ENCODE results near the gene MARVELD1.
A peak's percentile ranks its signal among the peaks of the same experiment; 100 is the strongest.

MARVELD1 gene

GRCh38 chr10:97759158-97759887 is 45.8 kb downstream of the MARVELD1 start:
- peak; percentile 35 to 69 for ATAC-seq

DNA sequence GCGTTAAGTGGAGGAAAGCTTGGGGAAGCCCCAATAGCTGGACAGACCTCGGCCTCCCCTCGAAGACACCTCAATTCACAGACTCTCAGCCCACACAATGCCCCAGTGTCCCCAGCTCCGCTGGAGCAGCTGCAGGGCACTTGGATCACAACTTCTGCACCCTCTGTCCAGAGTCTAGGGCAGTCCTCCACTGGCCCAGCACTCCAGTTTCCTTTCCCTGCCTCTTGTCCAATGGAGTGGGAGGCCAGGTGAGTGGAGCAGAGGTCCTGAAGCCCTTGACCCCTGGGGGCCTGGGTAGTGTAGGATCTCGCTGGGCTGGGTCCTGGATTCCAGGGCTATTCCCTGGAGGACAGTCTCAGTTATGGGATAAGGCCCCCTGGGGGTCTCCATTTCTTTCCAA is 46.4 kb downstream of the MARVELD1 start:
- no peak for ATAC-seq

DNA sequence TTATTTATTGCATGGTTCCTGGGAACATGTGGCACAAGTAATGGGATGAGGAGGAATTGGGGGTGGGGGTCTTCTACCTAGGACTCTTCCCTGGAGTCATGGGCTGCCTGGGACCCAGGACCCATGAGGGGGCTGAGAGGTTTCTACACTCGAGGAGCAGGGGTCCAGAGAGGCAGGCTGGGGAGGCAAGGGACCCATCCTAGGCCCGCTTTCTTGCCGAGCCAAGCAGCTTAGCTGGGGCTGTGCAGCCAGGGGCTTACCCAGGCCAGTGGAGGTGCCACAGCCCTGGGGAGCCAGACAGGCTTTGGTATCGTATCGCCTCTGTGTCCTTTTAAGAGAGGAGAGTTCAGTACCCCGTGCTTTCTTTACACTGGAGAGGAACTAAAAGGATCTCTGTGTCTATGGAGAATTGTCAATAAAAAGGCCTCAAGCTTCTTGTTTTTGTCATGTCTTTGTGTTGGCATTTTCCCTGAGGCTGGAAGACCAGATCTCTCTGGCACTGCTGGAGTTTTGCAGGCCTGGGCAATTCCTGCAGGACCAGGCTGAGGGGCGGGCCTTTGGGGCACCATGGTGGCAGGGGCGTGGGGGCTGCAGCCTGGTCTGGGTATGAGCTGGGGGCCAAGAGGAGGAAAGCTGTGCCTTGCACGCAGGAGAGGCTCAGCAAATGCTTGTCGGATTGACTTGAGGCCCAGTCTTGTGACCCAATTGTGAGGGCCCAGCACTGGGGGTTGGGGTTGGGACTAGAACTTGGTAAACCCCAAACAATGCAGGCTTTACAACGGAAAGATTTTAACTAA is 47.1 kb downstream of the MARVELD1 start:
- ATAC-seq, result no peak

DNA sequence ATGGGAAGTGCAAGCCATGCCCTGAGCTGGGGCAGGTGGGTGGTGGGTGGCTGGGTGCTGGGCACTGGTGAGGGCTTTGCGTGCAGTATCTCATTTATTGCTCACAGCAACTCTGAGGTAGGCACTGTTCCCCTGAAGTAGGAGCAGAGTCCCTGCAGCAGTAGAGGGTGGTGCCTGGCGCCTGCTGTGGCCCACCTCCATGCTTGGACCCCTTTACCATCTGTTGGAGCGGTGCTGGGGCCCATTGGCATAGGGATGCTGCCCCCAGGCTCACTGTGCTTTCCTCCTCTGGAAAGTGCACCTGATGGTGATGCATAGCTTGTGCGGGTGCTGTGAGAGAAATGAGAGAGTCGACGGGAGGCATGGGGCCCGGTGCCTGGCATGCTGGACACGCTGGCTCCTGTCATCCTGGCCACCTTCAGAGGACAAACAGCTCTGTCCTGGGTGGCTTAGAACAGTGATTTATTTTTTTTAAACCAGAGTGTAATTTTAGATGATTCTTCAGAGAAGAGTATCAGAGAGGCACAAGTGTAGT is 47.9 kb downstream of the MARVELD1 start:
- ATAC-seq, result no peak

DNA sequence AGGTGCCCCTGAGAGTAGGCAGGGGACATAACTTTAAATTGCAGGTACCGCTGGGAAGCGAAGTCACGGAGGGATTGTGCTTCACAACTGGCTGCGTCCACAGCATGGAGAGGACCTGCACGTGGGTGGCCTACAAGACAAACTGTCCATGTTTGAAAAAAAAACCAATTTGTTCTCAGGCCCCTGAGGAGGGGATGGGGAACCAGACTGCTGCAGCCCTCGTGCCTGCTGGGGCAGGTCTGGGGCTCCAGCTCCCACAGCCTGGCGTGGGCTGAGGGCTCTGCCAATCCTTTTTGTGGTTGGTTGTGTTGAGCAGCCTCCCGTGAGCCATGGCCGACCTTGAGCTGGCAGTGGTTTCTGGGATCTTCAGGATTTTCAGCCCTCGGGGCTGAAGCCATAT is 48.5 kb downstream of the MARVELD1 start:
- ATAC-seq, result no peak

- ATAC-seq, result no peak
Observed at GRCh38 chr10:97762816-97763215, 49.3 kb downstream of the MARVELD1 start.

GRCh38 chr10:97763411-97763810 is 49.9 kb downstream of the MARVELD1 start:
- ATAC-seq, result no peak

DNA sequence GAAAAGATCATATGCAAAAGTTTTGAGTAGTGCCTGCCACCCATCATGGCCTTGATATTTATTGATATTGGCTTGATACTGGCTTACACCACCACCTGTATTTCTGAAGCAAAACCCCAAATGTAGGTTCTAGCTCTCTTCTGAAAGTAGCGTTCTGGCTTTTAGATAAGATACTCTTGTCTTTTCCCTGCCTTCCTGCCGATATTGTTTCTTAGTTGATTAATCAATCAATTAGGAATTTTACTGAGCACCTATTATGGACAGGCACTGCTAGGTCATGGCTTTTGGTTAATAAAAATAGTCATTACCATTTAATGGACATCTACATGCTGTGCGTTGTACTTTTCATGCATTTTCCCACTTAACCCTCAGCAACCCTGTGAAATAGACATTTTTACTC is 50.4 kb downstream of the MARVELD1 start:
- no peak for ATAC-seq

DNA sequence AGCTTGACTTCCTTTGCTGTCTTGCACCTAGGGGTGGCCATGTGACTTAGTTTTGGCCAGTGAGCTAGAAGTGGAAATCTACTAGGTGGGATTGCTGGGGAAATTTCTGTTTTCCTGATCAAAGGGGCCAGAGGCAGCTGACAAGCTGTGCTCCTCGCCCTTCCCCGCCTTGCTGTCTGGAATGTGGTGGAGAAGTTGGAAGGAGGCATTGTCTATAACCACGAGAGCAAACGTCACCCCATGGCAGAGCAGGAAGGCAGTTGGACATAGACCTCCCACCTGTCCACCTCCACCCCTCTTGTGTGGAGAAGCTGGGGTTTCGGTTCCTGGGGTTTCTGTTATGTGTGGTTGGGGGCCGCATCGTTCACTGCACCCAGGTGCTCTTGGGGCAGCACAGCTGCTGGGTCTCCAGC is 51.0 kb downstream of the MARVELD1 start:
- no peak for ATAC-seq

GRCh38 chr10:97765201-97765600 is 51.7 kb downstream of the MARVELD1 start:
- no peak for ATAC-seq

GRCh38 chr10:97766106-97766810 is 52.7 kb downstream of the MARVELD1 start:
- no peak for ATAC-seq

DNA sequence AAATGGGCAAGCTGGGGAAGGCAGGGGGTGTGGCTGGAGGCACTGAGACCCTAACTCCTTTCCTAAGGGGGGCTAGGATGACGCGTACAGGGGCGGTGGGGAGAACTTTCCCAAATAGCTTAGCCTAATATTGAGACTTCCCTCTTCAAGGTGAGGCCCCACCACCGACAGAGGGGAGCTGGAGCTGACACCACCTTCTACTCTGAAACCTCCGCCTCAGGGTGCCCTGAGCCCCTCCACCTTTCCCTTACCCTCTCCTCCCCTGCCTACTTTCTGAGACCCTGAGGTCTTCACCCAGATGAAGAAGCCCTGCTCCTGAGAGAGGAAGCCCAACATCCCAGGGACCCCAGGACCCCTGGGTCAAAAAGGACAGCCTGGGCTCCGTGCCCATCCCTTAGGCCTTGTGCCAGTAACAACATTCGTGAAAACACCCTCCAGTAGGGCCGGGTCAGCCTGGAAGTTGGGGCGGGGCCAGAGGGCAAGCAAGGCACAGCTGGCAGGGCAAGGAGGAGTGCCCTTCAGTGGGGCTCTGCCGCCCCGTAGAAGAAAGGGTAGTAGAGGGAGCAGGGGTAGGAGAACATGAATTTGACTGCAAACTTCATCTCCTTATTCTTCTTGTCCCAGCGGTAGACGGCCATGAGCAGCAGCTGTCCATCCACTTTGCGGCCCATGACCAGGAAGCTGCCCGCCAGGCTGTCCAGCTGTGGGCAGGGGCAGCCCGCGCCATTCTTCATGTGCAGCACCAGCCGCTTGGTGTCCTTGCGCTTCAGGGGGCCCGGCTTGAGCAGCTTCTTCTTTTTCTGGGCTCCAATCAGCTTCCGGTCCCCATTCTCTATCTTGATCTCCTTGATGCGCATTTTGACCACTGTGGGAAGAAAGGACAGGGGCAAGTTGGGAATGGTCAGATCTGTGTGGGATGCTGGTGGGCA is 53.7 kb downstream of the MARVELD1 start:
- ATAC-seq, result no peak
